ENCODE data around the gene PCAT6.
A peak's percentile ranks its signal among the peaks of the same experiment; 100 is the strongest.

The PCAT6 gene

DNA sequence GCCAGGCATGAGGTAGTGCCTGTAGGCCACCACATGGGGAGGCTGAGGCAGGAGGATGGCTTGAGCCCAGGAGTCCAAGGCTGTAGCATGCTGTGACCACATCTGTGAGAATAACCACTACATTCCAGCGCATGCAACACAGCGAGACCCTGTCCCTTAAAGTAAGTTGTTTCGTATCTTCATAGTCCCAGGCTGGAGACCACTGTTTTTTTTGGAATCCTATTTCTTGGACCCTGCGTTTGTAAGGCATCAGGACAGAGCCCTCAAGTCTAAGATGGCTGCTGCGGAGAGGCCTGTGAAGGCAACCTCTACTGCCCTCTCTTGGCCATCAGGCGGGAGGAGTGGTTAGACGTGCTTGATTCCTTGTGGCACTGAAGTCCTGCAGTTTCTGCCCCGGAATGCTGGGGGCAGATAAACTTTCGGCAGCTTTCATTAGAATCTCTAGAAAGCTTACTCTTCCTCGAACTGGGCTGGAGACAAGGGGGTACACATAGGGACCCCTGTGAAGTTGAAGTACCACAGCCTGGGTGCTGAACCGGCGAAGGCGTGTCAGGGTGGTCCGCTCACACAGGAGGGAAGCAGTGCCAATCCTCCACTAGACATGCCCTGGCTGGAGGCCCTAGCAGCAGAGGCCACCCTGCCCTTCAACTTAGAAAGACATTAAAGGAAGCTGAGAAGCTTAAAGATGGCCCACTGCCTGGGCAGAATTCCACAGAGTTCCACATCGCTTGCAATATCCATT lies 41.6 kb downstream of the PCAT6 start:
- DNase-seq, result peak; percentile 63

DNA sequence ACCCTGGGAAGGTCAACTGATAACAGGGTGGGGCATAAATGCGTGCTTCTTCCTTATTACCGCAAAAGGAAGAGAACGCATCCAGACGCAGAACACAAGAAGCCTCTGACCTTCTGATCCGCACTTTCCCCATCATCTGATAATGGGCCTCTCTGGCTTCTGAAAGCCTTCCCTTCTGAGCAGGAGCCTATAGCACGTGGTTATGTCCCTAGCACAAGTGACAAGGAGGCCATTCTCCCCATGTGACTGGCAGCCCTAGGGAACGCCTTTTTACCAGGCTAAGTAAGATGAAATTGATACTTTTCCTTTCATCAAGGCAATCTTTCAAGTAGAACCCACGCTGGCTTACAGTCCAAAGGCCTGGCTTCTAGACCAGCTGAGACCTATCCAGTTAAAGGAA lies 44.0 kb downstream of the PCAT6 start:
- DNase-seq, result no peak

- DNase-seq, result no peak
Observed at GRCh38 chr1:202856014-202856413, 45.3 kb downstream of the PCAT6 start.

- DNase-seq, result no peak
Observed at GRCh38 chr1:202857136-202857610, 46.4 kb downstream of the PCAT6 start.

- no peak for DNase-seq
Observed at GRCh38 chr1:202858331-202858730, 47.6 kb downstream of the PCAT6 start.

GRCh38 chr1:202858789-202859414 lies 48.1 kb downstream of the PCAT6 start:
- no peak for DNase-seq

DNA sequence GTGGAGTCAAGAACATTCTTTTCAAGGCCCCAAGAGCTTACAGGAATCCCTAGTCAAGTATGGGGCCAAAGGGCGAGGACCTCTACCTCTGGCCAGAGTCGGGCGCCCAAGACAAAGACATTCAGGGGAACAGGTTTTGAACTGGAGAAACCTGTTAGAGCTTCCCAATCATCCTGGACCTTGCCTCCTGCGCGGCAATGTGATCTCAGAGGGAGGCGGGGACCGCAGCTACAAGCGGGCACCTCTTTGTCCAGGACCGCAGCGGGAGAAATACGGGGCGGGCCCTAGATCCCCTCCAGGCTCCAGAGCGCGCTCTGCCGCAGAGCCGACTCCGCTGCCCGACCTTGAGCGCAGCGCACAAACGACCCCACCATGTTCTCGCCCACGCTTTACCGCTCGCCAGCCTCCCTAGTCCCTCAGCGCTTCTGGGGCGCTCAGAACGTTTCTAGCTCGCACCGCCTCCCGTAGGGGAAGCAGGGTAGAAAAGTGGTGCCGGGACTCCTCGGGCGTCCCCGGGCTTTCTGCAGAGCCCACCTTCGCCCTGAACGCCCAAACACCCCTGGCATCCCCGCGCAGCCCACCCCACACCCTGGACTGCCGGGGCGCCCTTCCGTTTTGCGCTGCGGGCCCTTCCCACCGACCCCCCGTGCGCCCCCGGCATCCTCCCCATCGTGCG lies 50.1 kb downstream of the PCAT6 start:
- DNase-seq, result peak; percentile 59
